B cell (primary cell): ENCODE measurements around the gene APBA2. TPM values are rescaled to one million over a fixed set of nuclear protein-coding genes. Genes with fewer than 3 reads are reported as not detected.

ENCODE experiments used
- ATAC-seq: fragments of 200-7000 bp; cut with Tn5 transposase; one replicate; pipeline ENCODE4 v1.10.0; 2021; ENCODE audit warnings: low read depth, mild to moderate bottlenecking, moderate number of reproducible peaks, moderate library complexity
- CTCF ChIA-PET: fragments of 350-600 bp; sonication (Branson Sonifier 250); formaldehyde crosslinking; loops from one replicate; lab custom pipeline; 2021; ENCODE audit warnings: antibody characterized with exemption, inconsistent platforms; lab: Charles Lee
- POLR2A ChIA-PET: fragments of 350-600 bp; sonication (Branson Sonifier 250); formaldehyde crosslinking; loops from one replicate; lab custom pipeline; 2021; ENCODE audit warnings: antibody characterized with exemption; lab: Charles Lee
- DNase-seq: peaks from one replicate; pipeline ENCODE4 v3.0.0; 2013
- H2AFZ ChIP-seq: 2 replicates; pipeline ENCODE4 v1.6.1; 2012; ENCODE audit warnings: mild to moderate bottlenecking, low read depth, low read length; ENCODE audit not compliant: insufficient read depth, poor library complexity, severe bottlenecking
- H3K27ac ChIP-seq, 2 donors: 1 replicate in 1 of 2; 2 replicates in 1 of 2; pipeline ENCODE4 v1.5.1; 2012 to 2013; ENCODE audit warnings: low read length in 2 of 2, mild to moderate bottlenecking in 2 of 2, moderate library complexity in 1 of 2
- H3K27me3 ChIP-seq, 4 experiments: fragments of 200-600 bp in 1 of 4; sonication (generic) in 1 of 4; replicated peaks in 1 of 4; 1 replicate in 2 of 4; 2 replicates in 2 of 4; pipeline versions ENCODE4 v1.6.1 to v1.7.0; 2013 to 2016; ENCODE audit warnings: low read length in 3 of 4, mild to moderate bottlenecking in 2 of 4, mixed read lengths in 1 of 4, moderate library complexity in 1 of 4; ENCODE audit not compliant: insufficient read depth in 4 of 4, control insufficient read depth in 3 of 4; ENCODE audit errors: control extremely low read depth in 1 of 4
- H3K36me3 ChIP-seq, 2 experiments: replicated peaks in 1 of 2; 1 replicate in 1 of 2; 2 replicates in 1 of 2; pipeline versions ENCODE4 v1.6.1 to v1.7.1; 2013; ENCODE audit warnings: low read length in 1 of 2; ENCODE audit not compliant: insufficient read depth in 2 of 2, control insufficient read depth in 1 of 2; ENCODE audit errors: control extremely low read depth in 1 of 2, extremely low read depth in 1 of 2
- H3K4me1 ChIP-seq, 2 donors: fragments of 200-600 bp in 1 of 2; sonication (generic) in 1 of 2; 1 replicate in 1 of 2; 2 replicates in 1 of 2; pipeline versions ENCODE4 v1.5.1 to v1.6.1; 2013 to 2017; ENCODE audit warnings: low read length in 2 of 2; ENCODE audit not compliant: control insufficient read depth in 2 of 2, insufficient read depth in 2 of 2
- H3K4me2 ChIP-seq: replicated peaks from 2 replicates; pipeline ENCODE3; 2012; ENCODE audit warnings: mild to moderate bottlenecking, low read depth, low read length; ENCODE audit not compliant: poor library complexity, severe bottlenecking
- H3K4me3 ChIP-seq, 5 experiments: fragments of 200-600 bp in 1 of 5; sonication (generic) in 1 of 5; 1 replicate in 3 of 5; 2 replicates in 2 of 5; pipeline versions ENCODE4 v1.5.1 to v1.7.0; 2011 to 2016; ENCODE audit warnings: low read length in 4 of 5, mild to moderate bottlenecking in 4 of 5, low read depth in 2 of 5, control low read depth in 1 of 5, moderate library complexity in 1 of 5; ENCODE audit not compliant: insufficient read depth in 1 of 5; ENCODE audit errors: control extremely low read depth in 1 of 5, extremely low read depth in 1 of 5
- H3K79me2 ChIP-seq: fragments of 200-600 bp; sonication (generic); one replicate; pipeline ENCODE4 v1.6.0; 2016; ENCODE audit warnings: low read length; ENCODE audit not compliant: control insufficient read depth, insufficient read depth
- H3K9ac ChIP-seq: fragments of 200-600 bp; sonication (generic); 2 replicates; pipeline ENCODE4 v1.6.1; 2017; ENCODE audit warnings: mild to moderate bottlenecking, low read length, moderate library complexity
- H3K9me3 ChIP-seq, 3 donors: one replicate each; pipeline versions ENCODE4 v1.6.1 to v1.7.1; 2013; ENCODE audit warnings: low read length in 2 of 3; ENCODE audit not compliant: control insufficient read depth in 2 of 3, insufficient read depth in 1 of 3; ENCODE audit errors: control extremely low read depth in 1 of 3
- H4K20me1 ChIP-seq: 2 replicates; pipeline ENCODE4 v1.6.0; 2012; ENCODE audit warnings: mild to moderate bottlenecking, low read length; ENCODE audit not compliant: insufficient read depth, control insufficient read depth, poor library complexity, severe bottlenecking
- H3K27ac Mint-ChIP-seq: one replicate; pipeline ENCODE4 v1.8.0; 2021; ENCODE audit warnings: mixed read lengths
- H3K27me3 Mint-ChIP-seq: one replicate; pipeline ENCODE4 v1.8.0; 2021; ENCODE audit warnings: mixed read lengths
- H3K4me1 Mint-ChIP-seq: one replicate; pipeline ENCODE4 v1.8.0; 2021; ENCODE audit warnings: mixed read lengths
- H3K4me3 Mint-ChIP-seq: one replicate; pipeline ENCODE4 v1.8.0; 2021; ENCODE audit warnings: mixed read lengths
- H3K9me3 Mint-ChIP-seq: one replicate; pipeline ENCODE4 v1.8.0; 2022; ENCODE audit warnings: mixed read lengths; ENCODE audit not compliant: insufficient read depth
- CTCF ChIP-seq: fragments of 200-600 bp; IDR thresholded peaks from one replicate; pipeline ENCODE4 v1.8.0; 2022; ENCODE audit warnings: antibody characterized with exemption, mild to moderate bottlenecking
- EZH2 ChIP-seq: IDR thresholded peaks from 2 replicates; pipeline ENCODE4 v1.6.1; 2012; ENCODE audit warnings: borderline replicate concordance, low read depth, mild to moderate bottlenecking, moderate library complexity, low read length; ENCODE audit not compliant: insufficient read depth, poor library complexity, severe bottlenecking
- WGBS: methylation state at CpG from one replicate; pipeline ENCODE4 v1.1.5; 2013; ENCODE audit warnings: missing lambda C conversion rate; ENCODE audit not compliant: insufficient coverage; 5-methylcytosine and 5-hydroxymethylcytosine counted together
- intact Hi-C: fragments of 100-400 bp; cut with micrococcal nuclease; formaldehyde crosslinking; loops from one replicate; pipeline ENCODE4 v1.10.0; 2022
- polyA plus RNA-seq: library from polyadenylated mRNA; depleted of rRNA; stranded (reverse); fragments of >200 nt; gene quantifications from 2 replicates; pipeline ENCODE4 v1.2.3, GENCODE V29; 2012
- total RNA-seq, 2 donors: library from RNA; stranded (reverse); fragments of 120-200 nt in 1 of 2; gene quantifications; 1 replicate in 1 of 2; 2 replicates in 1 of 2; pipeline versions ENCODE4 v1.2.3 to v1.2.4, GENCODE V29; 2013 to 2022

The APBA2 gene
- total and polyA plus RNA-seq, 2 donors (not counting 1 experiment from before 2014, with no cell fraction given), result 0.19 TPM; not detected in 1

GRCh38 chr15:29050870-29051269 is 165.1 kb downstream of the APBA2 start:
- intact Hi-C loops, result no loop called here
- Histone ChIP-seq H3K27ac (no peak overlapping the region), H3K9me3 (peaks cover 0 to 15% (median 0%) of the 10 kb centered on the region in 3 donors), H2AFZ (no peak overlapping the region), H3K4me3 (no peak overlapping the region), H3K27me3 (no peaks in the 10 kb centered on the region), H3K79me2 (no peaks in the 10 kb centered on the region), H3K9ac (no peak overlapping the region), H4K20me1 (no peaks in the 10 kb centered on the region), H3K36me3 (no peaks in the 10 kb centered on the region), H3K4me1 (no peaks in the 10 kb centered on the region), H3K4me2 (no peak overlapping the region)
- Mint-ChIP-seq H3K4me1 (no peaks in the 10 kb centered on the region), H3K27me3 (no peaks in the 10 kb centered on the region), H3K9me3 (no peaks in the 10 kb centered on the region), H3K27ac (no peak overlapping the region), H3K4me3 (no peak overlapping the region)
- ATAC-seq (no peak), DNase-seq (no peak)
- CTCF ChIA-PET, result no interaction called here
- TF ChIP-seq CTCF, result no peak
- no peak for TF ChIP-seq EZH2
- POLR2A ChIA-PET, result no interaction called here
- WGBS, result 95% methylated on average over 6 of the region's 6 CpGs

- Mint-ChIP-seq H3K9me3 (no peaks in the 10 kb centered on the region), H3K27ac (no peak overlapping the region), H3K4me1 (no peaks in the 10 kb centered on the region), H3K4me3 (no peak overlapping the region), H3K27me3 (no peaks in the 10 kb centered on the region)
- Histone ChIP-seq H3K9ac (no peak overlapping the region), H4K20me1 (no peaks in the 10 kb centered on the region), H3K36me3 (no peaks in the 10 kb centered on the region), H3K27ac (no peak overlapping the region), H3K9me3 (peaks cover 0 to 15% (median 0%) of the 10 kb centered on the region in 3 donors), H3K4me2 (no peak overlapping the region), H3K4me1 (no peaks in the 10 kb centered on the region), H3K4me3 (no peak overlapping the region), H2AFZ (no peak overlapping the region), H3K27me3 (no peaks in the 10 kb centered on the region), H3K79me2 (no peaks in the 10 kb centered on the region)
- no peak for ATAC-seq
- no peak for DNase-seq
- WGBS, result 94% methylated on average over 3 of the region's 6 CpGs
- ChIA-PET CTCF (no interaction called here), POLR2A (no interaction called here)
- TF ChIP-seq CTCF, result no peak
- no peak for TF ChIP-seq EZH2
- intact Hi-C loops, result no loop called here
Observed at GRCh38 chr15:29051422-29051821, 165.6 kb downstream of the APBA2 start.
